Measurements from ENCODE around the gene NEDD4L. TPM values are rescaled to one million over a fixed set of nuclear protein-coding genes. Genes with fewer than 3 reads are reported as not detected.

NEDD4L gene
- total RNA-seq, 4 donors from 2014 or later = 44.0 to 104 (median 59.6) TPM

GRCh38 chr18:58416014-58416703 is 372.1 kb downstream of the NEDD4L start:
- H3K27ac ChIP-seq = no peak overlapping the region
- TF ChIP-seq EP300 (IDR thresholded peaks at IDR 0.05) = no peak
- no peak for TF ChIP-seq POLR2AphosphoS5 (IDR thresholded peaks at IDR 0.05)
- no peak for TF ChIP-seq CTCF (IDR thresholded peaks at IDR 0.05)
- no peak for TF ChIP-seq POLR2A (IDR thresholded peaks at IDR 0.05)
- H3K36me3 ChIP-seq = no peaks in the 10 kb centered on the region
- 77% methylated on average over 7 of the region's 7 CpGs for WGBS
- H3K4me3 ChIP-seq = no peak overlapping the region
- no peaks in the 10 kb centered on the region for H3K4me1 ChIP-seq
- no peaks in the 10 kb centered on the region for H3K9me3 ChIP-seq
- H3K27me3 ChIP-seq = no peaks in the 10 kb centered on the region
- DNase-seq (ENCODE audit: low spot score in 2 of 2) = no peak

- Histone ChIP-seq H3K4me3 (no peak overlapping the region), H3K9me3 (no peaks in the 10 kb centered on the region), H3K36me3 (no peaks in the 10 kb centered on the region), H3K27me3 (no peaks in the 10 kb centered on the region), H3K27ac (no peak overlapping the region), H3K4me1 (no peaks in the 10 kb centered on the region)
- no peak for TF ChIP-seq POLR2AphosphoS5 (IDR thresholded peaks at IDR 0.05)
- TF ChIP-seq POLR2A (IDR thresholded peaks at IDR 0.05) = no peak
- TF ChIP-seq EP300 (IDR thresholded peaks at IDR 0.05) = no peak
- TF ChIP-seq CTCF (IDR thresholded peaks at IDR 0.05) = no peak
- whole genome bisulfite sequencing = 75% methylated on average over 12 of the region's 16 CpGs
- DNase-seq (ENCODE audit: low spot score in 2 of 2) = no peak
Observed at GRCh38 chr18:58416704-58417683, 373.0 kb downstream of the NEDD4L start.

GRCh38 chr18:58417752-58418151 is 373.7 kb downstream of the NEDD4L start:
- TF ChIP-seq EP300 (IDR thresholded peaks at IDR 0.05) (no peak), POLR2AphosphoS5 (IDR thresholded peaks at IDR 0.05) (no peak), CTCF (IDR thresholded peaks at IDR 0.05) (no peak), POLR2A (IDR thresholded peaks at IDR 0.05) (no peak)
- Histone ChIP-seq H3K4me3 (no peak overlapping the region), H3K27me3 (no peaks in the 10 kb centered on the region), H3K9me3 (no peaks in the 10 kb centered on the region), H3K27ac (no peak overlapping the region), H3K36me3 (no peaks in the 10 kb centered on the region), H3K4me1 (no peaks in the 10 kb centered on the region)
- no peak for DNase-seq (ENCODE audit: low spot score in 2 of 2)
- 84% methylated on average over 6 of the region's 6 CpGs for WGBS

- DNase-seq (ENCODE audit: low spot score in 2 of 2) = no peak
- TF ChIP-seq CTCF (IDR thresholded peaks at IDR 0.05) = no peak
- no peak for TF ChIP-seq POLR2AphosphoS5 (IDR thresholded peaks at IDR 0.05)
- no peak for TF ChIP-seq EP300 (IDR thresholded peaks at IDR 0.05)
- no peak for TF ChIP-seq POLR2A (IDR thresholded peaks at IDR 0.05)
- no peaks in the 10 kb centered on the region for H3K9me3 ChIP-seq
- no peaks in the 10 kb centered on the region for H3K27me3 ChIP-seq
- no peaks in the 10 kb centered on the region for H3K36me3 ChIP-seq
- H3K27ac ChIP-seq = no peak overlapping the region
- 94% methylated on average over 4 of the region's 4 CpGs for WGBS
- H3K4me1 ChIP-seq = no peaks in the 10 kb centered on the region
- H3K4me3 ChIP-seq = no peak overlapping the region
Observed at GRCh38 chr18:58418361-58418760, 374.3 kb downstream of the NEDD4L start.
